Retinal pigment epithelial cell (primary cell): Measurements from ENCODE around the gene PAPOLA.

Experiments
- DNase-seq: peaks from one replicate; pipeline ENCODE4 v3.0.0-alpha.2; 2010; ENCODE audit warnings: low read depth
- H3K4me3 ChIP-seq: 2 replicates; pipeline ENCODE4 v1.5.1; 2011; ENCODE audit warnings: mild to moderate bottlenecking, low read length, control low read depth, moderate library complexity
- TF ChIP-seq, protein P1 (sequence below): conservative IDR thresholded peaks from 2 replicates; pipeline ENCODE4 v1.5.1; 2011; ENCODE audit warnings: low read depth, low read length, control low read depth, inconsistent platforms

Gene PAPOLA

DNA sequence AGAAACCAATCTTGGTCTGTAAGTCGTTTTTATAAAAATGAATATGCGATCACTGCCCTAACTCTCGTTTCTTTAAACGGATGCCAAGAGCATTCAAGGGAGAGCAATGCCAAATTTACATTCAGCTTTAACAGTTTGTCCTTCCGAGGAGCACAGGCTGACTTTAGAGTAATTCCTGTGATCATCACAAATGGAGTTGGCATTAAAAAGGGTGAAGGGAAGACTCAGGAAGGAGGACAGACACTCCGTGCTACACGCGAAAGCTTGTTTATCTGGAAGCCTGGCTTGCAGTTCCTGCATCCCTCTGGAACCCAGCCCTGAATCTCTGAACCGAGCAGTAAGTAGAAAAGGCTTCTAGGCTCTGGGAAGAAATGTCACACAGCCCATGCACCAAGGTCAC, 78.4 kb downstream of the PAPOLA start:
- TF ChIP-seq, protein P1, sequence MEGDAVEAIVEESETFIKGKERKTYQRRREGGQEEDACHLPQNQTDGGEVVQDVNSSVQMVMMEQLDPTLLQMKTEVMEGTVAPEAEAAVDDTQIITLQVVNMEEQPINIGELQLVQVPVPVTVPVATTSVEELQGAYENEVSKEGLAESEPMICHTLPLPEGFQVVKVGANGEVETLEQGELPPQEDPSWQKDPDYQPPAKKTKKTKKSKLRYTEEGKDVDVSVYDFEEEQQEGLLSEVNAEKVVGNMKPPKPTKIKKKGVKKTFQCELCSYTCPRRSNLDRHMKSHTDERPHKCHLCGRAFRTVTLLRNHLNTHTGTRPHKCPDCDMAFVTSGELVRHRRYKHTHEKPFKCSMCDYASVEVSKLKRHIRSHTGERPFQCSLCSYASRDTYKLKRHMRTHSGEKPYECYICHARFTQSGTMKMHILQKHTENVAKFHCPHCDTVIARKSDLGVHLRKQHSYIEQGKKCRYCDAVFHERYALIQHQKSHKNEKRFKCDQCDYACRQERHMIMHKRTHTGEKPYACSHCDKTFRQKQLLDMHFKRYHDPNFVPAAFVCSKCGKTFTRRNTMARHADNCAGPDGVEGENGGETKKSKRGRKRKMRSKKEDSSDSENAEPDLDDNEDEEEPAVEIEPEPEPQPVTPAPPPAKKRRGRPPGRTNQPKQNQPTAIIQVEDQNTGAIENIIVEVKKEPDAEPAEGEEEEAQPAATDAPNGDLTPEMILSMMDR: no peak
- no peak for DNase-seq
- no peak overlapping the region for H3K4me3 ChIP-seq

DNA sequence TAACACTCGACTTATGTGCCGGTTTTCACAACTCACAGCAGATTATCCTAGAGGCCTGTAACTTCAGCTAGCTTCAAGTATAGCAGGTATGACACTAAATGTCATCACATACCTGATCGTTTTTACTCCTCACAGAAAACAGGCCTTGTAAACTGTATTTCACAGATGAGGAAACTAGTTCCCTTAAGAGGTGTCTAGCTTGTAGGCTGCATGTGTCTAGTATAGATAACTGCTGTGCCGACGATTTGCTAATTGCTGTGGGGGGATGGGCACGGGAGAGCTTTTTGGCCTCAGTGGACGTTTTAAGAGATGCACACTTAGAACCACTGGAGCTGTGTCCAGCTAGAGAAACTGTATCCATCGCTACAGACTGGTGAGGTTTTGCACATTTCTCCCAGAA, 78.8 kb downstream of the PAPOLA start:
- TF ChIP-seq, protein P1: no peak
- no peak overlapping the region for H3K4me3 ChIP-seq
- DNase-seq: no peak

DNA sequence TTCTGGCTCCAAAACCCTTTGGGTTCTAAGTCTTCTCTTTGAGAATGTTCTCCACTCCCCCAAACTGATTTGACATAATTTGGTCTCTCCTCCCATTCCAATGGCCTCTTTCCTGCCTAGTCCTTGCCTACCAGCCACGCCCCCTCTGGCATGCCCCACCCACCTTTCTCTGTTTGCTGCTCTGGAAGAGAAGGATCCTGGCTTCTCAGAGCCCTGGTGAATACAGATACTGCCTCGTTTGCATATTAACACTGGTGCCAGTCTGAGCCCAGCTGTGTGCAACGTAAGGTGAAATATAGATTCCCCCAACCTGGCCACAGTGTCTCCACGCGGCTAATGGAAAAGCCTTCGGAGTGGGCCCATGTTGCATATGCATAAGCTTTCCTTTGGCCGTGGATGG, 79.7 kb downstream of the PAPOLA start:
- DNase-seq: no peak
- TF ChIP-seq, protein P1: no peak
- no peak overlapping the region for H3K4me3 ChIP-seq

DNA sequence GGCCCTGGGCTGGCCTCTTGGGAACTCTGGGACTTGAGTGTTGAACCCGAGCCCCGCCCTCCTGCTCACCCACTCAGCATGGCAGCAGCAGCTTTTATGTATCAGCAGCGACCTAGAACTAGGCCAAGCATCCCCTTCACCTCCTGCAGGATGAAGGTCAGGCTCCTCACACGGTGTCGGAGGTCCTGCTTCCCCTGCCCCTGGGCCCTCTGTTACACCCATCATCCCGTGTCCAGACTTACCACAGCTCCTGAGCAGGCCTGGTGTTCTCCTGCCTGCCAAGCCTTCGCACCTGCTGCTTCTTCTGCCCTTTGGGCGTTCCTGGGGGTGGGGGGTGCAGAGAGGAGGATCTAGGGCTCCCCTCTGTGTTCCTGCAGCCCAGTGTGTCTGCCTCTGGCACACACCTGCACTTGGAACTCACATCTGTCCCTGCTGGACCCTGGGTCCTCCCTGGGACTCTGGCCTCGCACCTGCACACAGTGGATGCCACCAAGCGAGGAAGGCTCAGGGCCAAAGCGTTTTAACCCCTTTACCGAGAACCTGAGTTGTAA, 80.3 kb downstream of the PAPOLA start:
- TF ChIP-seq, protein P1: no peak
- no peak overlapping the region for H3K4me3 ChIP-seq
- DNase-seq: no peak

DNA sequence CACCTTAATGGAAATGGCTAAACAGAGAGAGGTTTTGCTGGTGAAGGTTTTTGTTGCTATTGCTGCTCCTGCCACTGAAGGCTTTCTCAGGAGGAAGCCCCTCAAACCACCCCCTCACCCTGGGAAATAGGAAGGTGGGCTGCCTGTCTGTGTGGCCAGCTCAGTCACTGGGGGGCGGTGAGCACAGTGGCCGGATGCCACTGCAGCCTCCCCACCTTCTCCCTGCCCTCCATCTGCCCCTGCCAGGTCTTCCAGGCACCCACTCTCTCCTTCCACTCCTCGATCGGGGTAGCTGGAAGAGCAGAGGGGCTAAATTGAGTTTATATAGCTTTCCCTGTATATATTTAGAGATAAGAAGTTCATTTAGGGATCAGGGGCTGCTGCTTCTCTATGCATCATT, 80.8 kb downstream of the PAPOLA start:
- TF ChIP-seq, protein P1: no peak
- no peak for DNase-seq
- H3K4me3 ChIP-seq: no peak overlapping the region

DNA sequence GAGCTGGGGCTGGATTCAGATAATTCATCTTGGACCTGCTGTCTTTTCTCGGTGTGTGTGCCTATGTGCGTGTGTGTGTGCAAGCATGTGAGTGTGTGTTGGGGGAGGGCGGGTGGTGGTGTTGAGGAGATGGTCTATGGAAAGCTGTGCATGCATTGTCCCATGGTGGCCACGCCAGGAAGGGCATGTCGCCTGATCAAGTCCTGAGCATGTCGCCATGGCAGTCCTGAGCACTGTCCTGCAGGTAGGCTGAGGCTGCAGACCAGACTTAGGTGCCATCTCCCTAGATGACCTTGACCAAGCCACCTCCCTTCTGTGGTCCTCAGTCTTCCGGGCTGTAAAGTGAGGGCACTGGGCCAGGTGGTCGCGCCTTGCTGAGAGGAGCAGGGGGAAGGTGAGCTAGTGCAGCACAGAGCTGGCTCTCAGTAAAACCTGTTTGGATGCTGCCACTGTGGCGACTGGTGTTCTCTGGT, 81.4 kb downstream of the PAPOLA start:
- H3K4me3 ChIP-seq: no peak overlapping the region
- TF ChIP-seq, protein P1: no peak
- DNase-seq: no peak

DNA sequence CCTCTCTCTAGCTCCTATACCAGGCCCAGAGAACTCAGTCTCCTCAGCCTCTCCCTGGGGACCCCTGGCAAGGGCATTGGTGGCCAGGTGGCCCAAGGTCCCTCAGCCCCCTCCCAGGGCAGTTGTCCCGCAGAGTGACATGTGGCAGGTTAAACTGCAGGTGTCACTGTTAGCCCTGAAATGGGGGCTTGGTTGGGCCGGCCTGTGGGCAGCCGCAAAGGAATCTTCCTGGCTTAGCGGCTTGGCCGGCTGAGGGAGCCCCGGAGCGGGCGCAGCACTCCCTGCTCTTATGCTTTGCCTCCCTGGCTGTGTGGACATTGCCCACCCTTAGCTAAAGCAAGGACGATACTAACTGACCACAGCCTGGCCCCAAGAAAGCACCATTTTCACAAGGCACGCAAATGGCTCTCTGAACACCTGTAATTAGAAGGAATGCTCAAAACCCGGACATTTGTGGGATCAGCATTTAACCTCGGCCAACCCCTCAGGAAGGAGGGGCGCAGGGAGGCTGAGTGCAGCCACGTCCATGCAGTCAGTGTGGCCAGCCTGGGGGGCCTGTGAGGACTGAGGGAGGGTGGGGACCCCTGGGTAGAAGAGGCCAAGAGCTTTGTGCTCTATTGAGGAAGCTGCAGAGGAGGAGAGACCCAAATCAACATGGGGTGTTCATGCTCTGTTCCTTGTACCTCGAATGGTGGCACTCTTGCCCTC, 82.2 kb downstream of the PAPOLA start:
- TF ChIP-seq, protein P1: peak; percentile 60
- DNase-seq: no peak
- H3K4me3 ChIP-seq: no peak overlapping the region
